DOHH2 (cell line): ENCODE results near the gene SLC6A12.

ENCODE experiments used
- H3F3A ChIP-seq: fragments of 200-600 bp; sonication (generic), shearing (Covaris generic); 2 replicates; pipeline ENCODE4 v1.6.0; 2016; ENCODE audit warnings: antibody characterized with exemption, mild to moderate bottlenecking; ENCODE audit not compliant: control insufficient read depth, insufficient read depth
- H3K27ac ChIP-seq: fragments of 200-600 bp; sonication (generic); 2 replicates; pipeline ENCODE4 v1.5.1; 2014; ENCODE audit warnings: low read depth, mild to moderate bottlenecking, low read length, moderate library complexity
- H3K27me3 ChIP-seq: fragments of 200-600 bp; sonication (generic); 2 replicates; pipeline ENCODE4 v1.6.1; 2014; ENCODE audit warnings: mild to moderate bottlenecking, low read length, mixed read lengths; ENCODE audit not compliant: control insufficient read depth
- H3K36me3 ChIP-seq: fragments of 200-600 bp; sonication (generic); 2 replicates; pipeline ENCODE4 v1.6.1; 2014; ENCODE audit warnings: mild to moderate bottlenecking, low read length, moderate library complexity, mixed read lengths; ENCODE audit not compliant: control insufficient read depth
- H3K4me1 ChIP-seq: fragments of 200-600 bp; sonication (generic); 2 replicates; pipeline ENCODE4 v1.6.1; 2014; ENCODE audit warnings: mild to moderate bottlenecking, low read length, mixed read lengths; ENCODE audit not compliant: control insufficient read depth
- H3K4me2 ChIP-seq: fragments of 200-600 bp; sonication (generic); 2 replicates; pipeline ENCODE4 v1.6.0; 2014; ENCODE audit warnings: mild to moderate bottlenecking, low read length, moderate library complexity
- H3K4me3 ChIP-seq: fragments of 200-600 bp; sonication (generic); 2 replicates; pipeline ENCODE4 v1.5.1; 2014; ENCODE audit warnings: mild to moderate bottlenecking, low read length, mixed read lengths
- H3K79me2 ChIP-seq: fragments of 200-600 bp; sonication (generic); 2 replicates; pipeline ENCODE4 v1.6.1; 2014; ENCODE audit warnings: mild to moderate bottlenecking, low read length, mixed read lengths; ENCODE audit not compliant: control insufficient read depth
- H3K9me2 ChIP-seq: fragments of 200-600 bp; sonication (generic); replicated peaks from 2 replicates; pipeline ENCODE4 v1.6.1; 2014; ENCODE audit warnings: mild to moderate bottlenecking, low read length, mixed read lengths; ENCODE audit not compliant: control insufficient read depth
- H3K9me3 ChIP-seq: fragments of 200-600 bp; sonication (generic); 2 replicates; pipeline ENCODE4 v1.6.1; 2014; ENCODE audit warnings: antibody characterized with exemption, low read length, mixed read lengths; ENCODE audit not compliant: control insufficient read depth, insufficient read depth
- H4K20me1 ChIP-seq: fragments of 200-600 bp; sonication (generic); 2 replicates; pipeline ENCODE4 v1.6.0; 2014; ENCODE audit warnings: low read depth, mild to moderate bottlenecking, antibody characterized with exemption, low read length, moderate library complexity; ENCODE audit not compliant: control insufficient read depth, insufficient read depth
- CTCF ChIP-seq: fragments of 200-600 bp; sonication (generic); IDR thresholded peaks from one replicate; pipeline ENCODE4 v1.5.1; 2014; ENCODE audit warnings: antibody characterized with exemption, mild to moderate bottlenecking, low read depth, low read length; ENCODE audit not compliant: poor library complexity, severe bottlenecking
- EZH2phosphoT487 ChIP-seq: fragments of 200-600 bp; sonication (generic); IDR thresholded peaks from 2 replicates; pipeline ENCODE4 v1.6.1; 2017; ENCODE audit warnings: borderline replicate concordance, mild to moderate bottlenecking, antibody characterized with exemption, low read length, moderate library complexity, mixed read lengths

Gene SLC6A12

GRCh38 chr12:205026-205425, 8.9 kb downstream of the SLC6A12 start:
- Histone ChIP-seq H3K4me3 (no peak overlapping the region), H3K9me2 (no peaks in the 10 kb centered on the region), H3K27me3 (no peaks in the 10 kb centered on the region; the same call in 1 of the 2 replicates), H3K79me2 (no peaks in the 10 kb centered on the region), H3K4me2 (no peak overlapping the region), H3F3A (no peaks in the 10 kb centered on the region), H3K4me1 (no peaks in the 10 kb centered on the region), H3K36me3 (no peaks in the 10 kb centered on the region), H4K20me1 (no peaks in the 10 kb centered on the region), H3K27ac (no peak overlapping the region), H3K9me3 (no peaks in the 10 kb centered on the region)
- TF ChIP-seq CTCF (no peak), EZH2phosphoT487 (no peak)

GRCh38 chr12:204261-204678, 9.7 kb downstream of the SLC6A12 start:
- H3F3A ChIP-seq, result no peaks in the 10 kb centered on the region
- H3K27ac ChIP-seq, result no peak overlapping the region
- TF ChIP-seq CTCF (no peak), EZH2phosphoT487 (no peak)
- H3K4me3 ChIP-seq, result no peak overlapping the region
- peaks cover 2% of the 10 kb centered on the region for H3K27me3 ChIP-seq
- no peaks in the 10 kb centered on the region for H4K20me1 ChIP-seq
- H3K4me2 ChIP-seq, result no peak overlapping the region
- H3K79me2 ChIP-seq, result no peaks in the 10 kb centered on the region
- H3K9me3 ChIP-seq, result no peaks in the 10 kb centered on the region
- no peaks in the 10 kb centered on the region for H3K4me1 ChIP-seq
- H3K9me2 ChIP-seq, result no peaks in the 10 kb centered on the region
- no peaks in the 10 kb centered on the region for H3K36me3 ChIP-seq

- no peaks in the 10 kb centered on the region for H3K9me2 ChIP-seq
- H3K4me1 ChIP-seq, result no peaks in the 10 kb centered on the region
- H3K27ac ChIP-seq, result no peak overlapping the region
- TF ChIP-seq EZH2phosphoT487 (no peak), CTCF (no peak)
- H3K4me3 ChIP-seq, result no peak overlapping the region
- H3F3A ChIP-seq, result no peaks in the 10 kb centered on the region
- no peaks in the 10 kb centered on the region for H3K9me3 ChIP-seq
- H3K27me3 ChIP-seq, result peaks cover 3% of the 10 kb centered on the region
- no peaks in the 10 kb centered on the region for H3K79me2 ChIP-seq
- H4K20me1 ChIP-seq, result no peaks in the 10 kb centered on the region
- H3K36me3 ChIP-seq, result no peaks in the 10 kb centered on the region
- no peak overlapping the region for H3K4me2 ChIP-seq
These were observed 10.3 kb downstream of the SLC6A12 start for GRCh38 chr12:203462-204260.
